Mesendoderm (in vitro differentiated cells): ENCODE measurements around the gene SPAAR.

Experiments
- DNase-seq: peaks from one replicate; pipeline ENCODE4 v3.0.0; 2013
- H2AK5ac ChIP-seq: 2 replicates; pipeline ENCODE4 v1.6.1; 2013; ENCODE audit warnings: low read length, inconsistent platforms
- H2BK120ac ChIP-seq: 2 replicates; pipeline ENCODE4 v1.6.1; 2013; ENCODE audit warnings: low read depth, mild to moderate bottlenecking, low read length, moderate library complexity, mixed read lengths
- H2BK15ac ChIP-seq: replicated peaks from 2 replicates; pipeline ENCODE4 v1.6.1; 2013; ENCODE audit warnings: low read depth, mild to moderate bottlenecking, moderate library complexity
- H2BK5ac ChIP-seq: 2 replicates; pipeline ENCODE4 v1.6.1; 2013; ENCODE audit warnings: low read length, inconsistent platforms
- H3K18ac ChIP-seq: 2 replicates; pipeline ENCODE4 v1.6.1; 2013; ENCODE audit warnings: mild to moderate bottlenecking, low read length, mixed read lengths
- H3K23ac ChIP-seq: one replicate; pipeline ENCODE4 v1.6.1; 2013; ENCODE audit warnings: low read length
- H3K27ac ChIP-seq: 2 replicates; pipeline ENCODE4 v1.5.1; 2013; ENCODE audit warnings: low read depth, mild to moderate bottlenecking, inconsistent platforms, low read length, moderate library complexity
- H3K27me3 ChIP-seq: 2 replicates; pipeline ENCODE4 v1.6.1; 2013; ENCODE audit warnings: low read length, control low read depth, mild to moderate bottlenecking, inconsistent platforms; ENCODE audit not compliant: insufficient read depth, poor library complexity
- H3K36me3 ChIP-seq: 2 replicates; pipeline ENCODE4 v1.6.1; 2013; ENCODE audit warnings: low read length, inconsistent platforms; ENCODE audit not compliant: control insufficient read depth, insufficient read depth
- H3K4ac ChIP-seq: one replicate; pipeline ENCODE4 v1.6.1; 2013; ENCODE audit warnings: low read depth, mild to moderate bottlenecking, low read length, moderate library complexity
- H3K4me1 ChIP-seq: 2 replicates; pipeline ENCODE4 v1.6.1; 2013; ENCODE audit warnings: low read depth, low read length, inconsistent platforms; ENCODE audit not compliant: control insufficient read depth
- H3K4me2 ChIP-seq: 2 replicates; pipeline ENCODE4 v1.6.1; 2013; ENCODE audit warnings: low read length
- H3K4me3 ChIP-seq: 2 replicates; pipeline ENCODE4 v1.5.1; 2013; ENCODE audit warnings: mild to moderate bottlenecking, low read length
- H3K56ac ChIP-seq: one replicate; pipeline ENCODE4 v1.6.1; 2013; ENCODE audit warnings: low read length
- H3K79me1 ChIP-seq: 2 replicates; pipeline ENCODE4 v1.6.1; 2013; ENCODE audit warnings: low read length, inconsistent platforms
- H3K79me2 ChIP-seq: 2 replicates; pipeline ENCODE4 v1.6.1; 2013; ENCODE audit warnings: mild to moderate bottlenecking, low read length; ENCODE audit not compliant: control insufficient read depth, insufficient read depth
- H3K9ac ChIP-seq: 2 replicates; pipeline ENCODE4 v1.6.1; 2013; ENCODE audit warnings: low read length, inconsistent platforms
- H4K5ac ChIP-seq: one replicate; pipeline ENCODE4 v1.6.1; 2013; ENCODE audit warnings: low read length
- H4K8ac ChIP-seq: one replicate; pipeline ENCODE4 v1.6.1; 2013; ENCODE audit warnings: low read depth, mild to moderate bottlenecking, control low read depth, low read length, moderate library complexity
- WGBS: extraction: QIAGEN DNeasy Blood & Tissue Kit; methylation state at CpG from one replicate; pipeline ENCODE4 v1.1.7; 2013; ENCODE audit warnings: low lambda C conversion rate, missing lambda C conversion rate; ENCODE audit not compliant: insufficient coverage; ENCODE audit errors: extremely low coverage; 5-methylcytosine and 5-hydroxymethylcytosine counted together

Gene SPAAR

GRCh38 chr9:35919212-35920008, 10.1 kb downstream of the SPAAR start:
- no peak overlapping the region for H3K4me2 ChIP-seq
- DNase-seq: no peak
- no peak overlapping the region for H4K5ac ChIP-seq
- no peak overlapping the region for H3K9ac ChIP-seq
- no peak overlapping the region for H3K23ac ChIP-seq
- no peak overlapping the region for H2BK120ac ChIP-seq
- no peak overlapping the region for H3K27ac ChIP-seq
- no CpG with 5 or more reads among the region's 3 CpGs for WGBS
- no peak overlapping the region for H3K4ac ChIP-seq
- no peak overlapping the region for H4K8ac ChIP-seq
- H3K36me3 ChIP-seq: no peaks in the 10 kb centered on the region
- no peaks in the 10 kb centered on the region for H3K79me2 ChIP-seq
- no peaks in the 10 kb centered on the region for H3K79me1 ChIP-seq
- no peaks in the 10 kb centered on the region for H3K27me3 ChIP-seq
- no peak overlapping the region for H2BK5ac ChIP-seq
- H3K18ac ChIP-seq: no peak overlapping the region
- H3K4me1 ChIP-seq: no peaks in the 10 kb centered on the region
- no peak overlapping the region for H2BK15ac ChIP-seq
- no peak overlapping the region for H3K4me3 ChIP-seq
- no peak overlapping the region for H3K56ac ChIP-seq
- H2AK5ac ChIP-seq: no peak overlapping the region

- DNase-seq: no peak
- Histone ChIP-seq H2AK5ac (no peak overlapping the region), H3K4me1 (no peaks in the 10 kb centered on the region)
These were observed 10.8 kb downstream of the SPAAR start for GRCh38 chr9:35920051-35920620.

GRCh38 chr9:35923598-35923926, 14.3 kb downstream of the SPAAR start:
- Histone ChIP-seq H4K8ac (no peak overlapping the region), H3K56ac (no peak overlapping the region), H2AK5ac (no peak overlapping the region), H4K5ac (no peak overlapping the region), H3K23ac (no peak overlapping the region), H3K18ac (no peak overlapping the region), H2BK15ac (no peak overlapping the region), H3K27ac (no peak overlapping the region), H3K4me3 (no peak overlapping the region), H3K79me1 (no peaks in the 10 kb centered on the region), H3K4me1 (no peaks in the 10 kb centered on the region), H3K9ac (no peak overlapping the region), H2BK120ac (no peak overlapping the region), H3K79me2 (no peaks in the 10 kb centered on the region), H2BK5ac (no peak overlapping the region), H3K4me2 (no peak overlapping the region), H3K4ac (no peak overlapping the region), H3K36me3 (no peaks in the 10 kb centered on the region), H3K27me3 (no peaks in the 10 kb centered on the region)
- WGBS: no CpG with 5 or more reads among the region's 1 CpG
- no peak for DNase-seq

More at GRCh38 chr9:35920051-35920620, 10.8 kb downstream of the SPAAR start:
- Histone ChIP-seq H2BK120ac (no peak overlapping the region), H3K79me2 (no peaks in the 10 kb centered on the region), H3K23ac (no peak overlapping the region), H3K4me3 (no peak overlapping the region), H3K27ac (no peak overlapping the region), H3K27me3 (no peaks in the 10 kb centered on the region), H3K79me1 (no peaks in the 10 kb centered on the region), H3K4me2 (no peak overlapping the region), H3K18ac (no peak overlapping the region), H3K56ac (no peak overlapping the region), H2BK15ac (no peak overlapping the region), H3K4ac (no peak overlapping the region), H3K9ac (no peak overlapping the region), H4K5ac (no peak overlapping the region), H2BK5ac (no peak overlapping the region), H3K36me3 (no peaks in the 10 kb centered on the region), H4K8ac (no peak overlapping the region)
- no CpG with 5 or more reads among the region's 4 CpGs for WGBS

GRCh38 chr9:35923927-35924763, 14.9 kb downstream of the SPAAR start:
- Histone ChIP-seq H2AK5ac (no peak overlapping the region), H4K5ac (no peak overlapping the region), H3K56ac (no peak overlapping the region), H3K79me1 (no peaks in the 10 kb centered on the region), H2BK120ac (no peak overlapping the region), H4K8ac (no peak overlapping the region), H3K36me3 (no peaks in the 10 kb centered on the region), H2BK15ac (no peak overlapping the region), H2BK5ac (no peak overlapping the region), H3K79me2 (no peaks in the 10 kb centered on the region), H3K18ac (no peak overlapping the region), H3K27ac (no peak overlapping the region), H3K4me3 (no peak overlapping the region), H3K4me1 (no peaks in the 10 kb centered on the region), H3K9ac (no peak overlapping the region), H3K4me2 (no peak overlapping the region), H3K23ac (no peak overlapping the region), H3K27me3 (no peaks in the 10 kb centered on the region), H3K4ac (no peak overlapping the region)
- WGBS: no CpG with 5 or more reads among the region's 9 CpGs
- DNase-seq: no peak

- Histone ChIP-seq H3K9ac (no peak overlapping the region), H3K18ac (no peak overlapping the region), H3K4me2 (no peak overlapping the region), H3K4ac (no peak overlapping the region), H4K8ac (no peak overlapping the region), H3K4me3 (no peak overlapping the region), H3K27ac (no peak overlapping the region), H3K4me1 (no peaks in the 10 kb centered on the region), H3K56ac (no peak overlapping the region), H2AK5ac (no peak overlapping the region), H2BK15ac (no peak overlapping the region), H3K79me1 (no peaks in the 10 kb centered on the region), H4K5ac (no peak overlapping the region), H2BK5ac (no peak overlapping the region), H3K27me3 (no peaks in the 10 kb centered on the region), H3K23ac (no peak overlapping the region), H3K79me2 (no peaks in the 10 kb centered on the region), H3K36me3 (no peaks in the 10 kb centered on the region), H2BK120ac (no peak overlapping the region)
- no CpG with 5 or more reads among the region's 9 CpGs for WGBS
- DNase-seq: no peak
These were observed 19.5 kb downstream of the SPAAR start for GRCh38 chr9:35928591-35929452.
